GM18511 (cell line): ENCODE measurements around the gene LRCH3.

ENCODE experiments used
- ATAC-seq: cut with Tn5 transposase; IDR thresholded peaks from one replicate; pipeline ENCODE4 v1.9.1; 2021; ENCODE audit warnings: mild to moderate bottlenecking, moderate library complexity; ENCODE audit not compliant: unreplicated experiment

Gene LRCH3

DNA sequence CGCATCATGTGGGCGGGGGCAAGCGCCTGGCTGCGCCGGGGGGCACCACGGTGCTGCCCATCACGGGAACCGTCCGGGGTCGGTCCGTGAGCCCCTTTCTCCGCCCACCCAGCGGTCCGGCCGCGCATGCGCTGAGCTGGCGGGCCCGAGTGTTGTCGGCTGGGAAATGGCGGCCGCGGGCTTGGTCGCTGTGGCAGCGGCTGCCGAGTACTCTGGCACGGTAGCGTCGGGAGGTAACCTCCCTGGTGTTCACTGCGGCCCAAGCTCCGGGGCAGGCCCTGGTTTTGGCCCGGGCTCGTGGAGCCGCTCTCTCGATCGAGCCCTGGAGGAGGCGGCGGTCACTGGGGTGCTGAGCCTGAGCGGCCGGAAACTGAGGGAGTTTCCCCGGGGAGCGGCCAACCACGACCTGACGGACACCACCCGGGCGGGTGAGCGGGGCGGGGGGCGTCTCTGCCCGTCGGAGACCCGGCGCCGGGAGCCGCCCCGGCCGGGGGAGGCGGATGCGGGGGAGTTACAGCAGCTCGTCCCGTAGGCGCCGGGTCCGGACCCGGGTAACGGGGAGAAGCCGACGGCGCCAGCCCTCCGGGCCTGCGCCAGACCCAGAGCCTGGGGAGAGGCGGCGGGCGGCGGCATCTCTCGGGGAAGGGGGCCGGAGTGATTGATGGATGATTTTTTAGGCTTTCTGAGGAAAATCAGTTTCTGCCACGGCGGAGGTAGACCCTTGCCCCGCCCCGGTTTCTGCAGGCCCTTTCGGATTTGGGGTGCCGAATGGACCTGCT is at the start of gene LRCH3:
LRCH3 (plus strand) TSS at position 142 of the 779 bp plus-strand sequence; CDS start at position 167, 25 bp downstream.
- ATAC-seq, result peak; percentile 80

DNA sequence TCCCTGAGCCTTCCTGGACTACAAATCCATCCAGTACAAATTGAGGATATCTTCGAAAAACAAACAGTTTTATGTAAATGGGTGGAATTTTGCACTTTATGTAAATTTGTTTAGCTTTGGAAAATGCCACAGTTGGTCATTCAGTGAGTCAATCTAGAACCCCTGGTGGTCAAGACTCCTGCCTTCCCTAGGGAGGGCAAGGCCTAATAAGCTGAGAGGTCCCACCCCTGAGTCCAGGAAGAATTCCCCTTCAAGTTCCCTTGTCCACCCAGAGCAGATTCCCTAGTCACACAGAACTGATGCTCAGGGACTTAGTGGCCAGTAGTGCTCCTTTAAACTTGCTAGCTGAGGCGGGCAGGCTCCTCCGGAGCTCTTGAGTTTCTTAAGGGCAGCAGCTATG is 48.3 kb upstream of the LRCH3 start:
- no peak for ATAC-seq

DNA sequence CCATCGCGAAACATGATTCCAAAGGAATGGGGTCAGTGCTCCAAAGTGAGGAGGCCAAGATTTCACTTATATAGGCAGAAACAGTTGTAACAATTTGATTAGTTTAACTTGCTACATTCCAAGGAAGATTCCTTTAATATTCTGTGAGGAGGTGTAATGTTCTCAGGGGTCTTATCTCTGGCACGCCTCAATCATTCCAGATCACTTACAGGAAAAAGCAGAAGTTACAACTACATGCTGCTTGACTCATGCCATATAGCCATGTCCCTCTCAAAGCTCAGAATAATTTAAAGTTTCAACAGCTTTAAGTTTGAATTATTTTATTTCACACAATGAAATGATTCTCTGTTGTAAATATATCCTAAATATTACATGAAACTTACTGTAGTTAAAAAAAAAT is 44.8 kb upstream of the LRCH3 start:
- no peak for ATAC-seq

DNA sequence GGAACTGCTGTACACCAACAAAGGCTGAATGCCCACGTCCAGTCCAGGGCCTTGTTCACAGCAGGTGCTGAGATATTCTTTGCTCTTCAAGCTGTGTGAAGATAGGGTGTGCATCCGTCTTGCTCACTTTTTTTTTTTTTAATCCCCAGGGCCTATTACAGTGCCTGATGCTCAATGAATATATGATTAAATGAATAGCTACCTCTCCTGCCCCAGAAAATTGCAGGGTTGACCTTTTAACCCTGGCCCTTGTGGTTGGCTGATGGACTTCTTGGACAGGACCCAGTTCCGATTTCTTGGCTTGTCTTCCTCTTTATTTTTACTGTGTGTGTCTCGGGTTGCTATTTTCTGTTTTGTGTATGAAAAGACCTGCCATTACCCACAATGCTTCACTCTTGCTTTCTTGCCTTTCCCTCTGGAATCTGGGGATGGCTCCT is 44.2 kb upstream of the LRCH3 start:
- ATAC-seq, result no peak

DNA sequence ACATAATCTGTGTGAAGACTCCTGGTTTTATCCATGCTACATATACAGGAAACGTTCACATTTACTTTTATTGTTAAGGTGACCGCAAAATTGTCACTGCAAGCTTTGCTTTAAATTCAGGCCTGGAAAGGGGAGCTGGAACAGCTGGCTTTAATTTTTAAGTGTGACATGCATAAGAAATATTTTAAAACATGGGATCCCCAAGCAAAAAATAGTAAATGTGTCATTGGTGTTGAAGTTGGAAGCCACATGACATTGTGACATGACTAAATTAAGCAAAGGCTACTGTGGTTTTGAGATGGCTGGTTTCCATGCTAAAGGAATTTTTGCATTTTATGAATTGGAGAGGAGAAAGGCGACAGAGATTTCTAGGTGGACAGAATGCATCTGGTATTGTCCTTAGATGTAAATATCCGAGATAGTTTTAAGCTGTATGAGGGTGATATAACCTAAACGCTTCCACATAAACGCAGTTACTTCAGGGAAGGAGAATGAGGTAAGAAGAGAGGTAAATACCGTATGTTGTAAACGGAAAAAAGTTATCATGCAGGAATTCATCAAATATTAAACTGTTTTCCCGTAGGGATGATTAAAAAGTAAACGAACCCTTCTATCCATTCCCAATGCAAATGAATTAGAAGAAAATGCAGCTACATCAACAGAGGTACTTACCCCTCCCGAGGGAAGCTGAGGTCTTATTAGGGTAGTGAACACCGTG is 42.3 kb upstream of the LRCH3 start:
- ATAC-seq, result no peak

DNA sequence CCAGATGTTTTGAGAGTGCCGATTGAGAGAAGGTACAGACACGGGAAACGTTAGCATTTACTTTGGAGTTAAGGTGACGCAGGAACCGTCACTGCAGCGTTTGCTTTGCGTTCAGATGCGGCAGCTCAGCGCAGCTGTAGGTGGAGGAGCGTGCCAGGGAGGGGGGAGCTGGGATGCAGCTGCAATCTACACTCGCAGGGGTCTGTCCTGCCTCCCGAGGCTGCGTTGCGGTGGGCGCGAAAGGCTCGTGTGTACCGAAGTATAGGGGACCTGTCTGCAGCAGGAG is 41.8 kb upstream of the LRCH3 start:
- ATAC-seq, result peak; percentile 52

DNA sequence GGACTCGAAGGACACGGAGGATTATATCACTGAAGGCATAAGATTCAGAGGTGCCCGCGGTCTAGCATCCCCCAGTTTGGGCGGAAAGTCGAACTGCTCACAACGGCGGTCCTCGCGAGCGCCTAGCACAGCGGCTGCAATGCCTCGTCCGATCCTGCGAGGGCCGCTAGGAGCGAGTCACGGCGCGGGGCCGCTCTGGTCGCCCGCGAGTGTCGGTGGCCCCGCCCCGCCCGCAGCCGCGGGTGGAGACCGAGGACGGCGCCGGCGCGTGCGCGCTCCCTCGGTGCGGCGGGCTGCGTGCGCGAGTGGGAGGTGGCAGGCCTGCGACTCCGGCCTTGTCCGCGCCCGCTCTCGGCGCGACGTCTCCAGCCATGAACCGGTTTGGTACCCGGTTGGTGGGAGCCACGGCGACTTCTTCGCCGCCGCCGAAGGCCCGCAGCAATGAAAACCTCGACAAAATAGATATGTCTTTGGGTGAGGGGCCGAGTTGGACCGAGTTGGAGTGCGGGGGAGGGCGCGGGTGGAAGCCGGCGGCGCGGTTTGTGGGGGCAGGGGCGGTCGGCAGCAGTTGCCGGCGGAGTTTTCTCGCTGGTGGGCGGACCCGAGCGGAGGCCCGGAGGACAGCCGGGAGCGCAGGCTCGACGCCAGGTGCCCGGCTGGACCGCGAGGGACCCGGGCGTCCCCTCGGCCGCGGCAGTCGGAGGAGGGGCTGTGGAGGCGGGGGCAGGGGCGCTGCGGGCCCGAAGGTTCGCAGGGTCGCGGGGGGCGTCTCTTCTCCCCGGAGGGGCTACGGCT is 41.3 kb upstream of the LRCH3 start, which contains the start of gene FYTTD1:
FYTTD1 (plus strand) TSS at position 283 of the 795 bp plus-strand sequence; CDS start at position 372, 89 bp downstream.
- peak; percentile 83 for ATAC-seq

DNA sequence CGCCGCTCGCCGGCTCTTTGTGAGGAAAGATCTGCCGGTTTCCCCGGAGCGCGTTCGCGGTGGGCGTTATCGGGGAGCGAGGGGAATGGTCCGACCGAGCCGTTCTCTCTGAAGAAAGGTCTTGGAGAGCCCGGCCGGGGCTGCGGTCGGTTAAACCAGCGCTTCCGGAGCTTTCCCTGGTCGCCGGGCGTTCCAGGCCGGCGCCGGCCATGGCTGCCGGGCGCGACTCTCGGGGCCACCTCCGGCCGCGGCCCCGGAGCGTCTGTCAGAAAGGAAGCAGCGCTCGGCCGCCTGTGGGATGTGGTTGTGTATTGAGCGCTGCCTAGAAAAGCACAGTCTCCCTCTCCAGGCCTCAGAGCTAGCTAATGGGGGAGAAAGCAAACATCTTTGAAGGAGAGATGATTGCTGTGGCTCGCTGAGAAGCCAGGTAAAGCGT is 40.6 kb upstream of the LRCH3 start:
- ATAC-seq, result peak; percentile 47

DNA sequence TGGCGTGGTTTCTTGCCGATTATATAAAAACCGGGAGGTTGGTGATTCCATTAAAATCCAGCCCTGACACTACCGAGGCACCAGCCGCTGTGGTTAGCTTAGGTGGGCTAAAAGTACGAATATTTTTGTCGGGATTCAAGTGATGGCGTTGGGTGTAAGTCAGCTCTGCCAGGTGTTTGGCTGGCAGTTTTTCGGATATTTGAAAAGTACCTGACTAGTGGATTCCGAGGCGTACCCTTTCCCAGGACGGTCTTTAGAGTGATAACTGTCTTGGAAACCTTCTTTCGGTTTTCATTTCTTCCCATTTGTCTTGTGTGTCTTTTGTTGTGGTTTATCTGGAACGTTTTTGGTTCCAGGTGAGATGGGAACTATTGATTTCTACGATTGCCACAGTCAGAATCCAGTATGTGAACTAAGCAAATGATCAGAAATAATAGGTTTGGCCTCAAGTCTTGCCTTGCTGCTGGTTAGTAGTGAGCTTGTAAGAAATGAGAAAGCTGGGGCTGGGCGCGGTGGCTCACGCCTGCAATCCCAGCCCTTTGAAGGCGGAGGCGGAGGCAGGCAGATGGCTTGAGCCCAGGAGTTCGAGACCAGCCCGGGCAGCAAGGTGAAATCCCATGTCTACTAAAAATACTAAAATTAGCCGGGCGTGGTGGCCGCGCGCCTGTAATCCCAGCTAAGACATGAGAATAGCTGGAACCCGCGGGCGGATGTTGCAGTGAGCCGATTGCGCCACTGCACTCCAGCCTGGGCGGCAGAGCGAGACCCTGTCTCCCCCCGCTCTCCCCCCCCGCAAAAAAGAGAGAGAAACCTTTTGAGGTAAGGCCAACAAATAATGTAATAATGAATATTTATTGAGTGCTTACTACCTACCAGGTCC is 40.0 kb upstream of the LRCH3 start:
- no peak for ATAC-seq

DNA sequence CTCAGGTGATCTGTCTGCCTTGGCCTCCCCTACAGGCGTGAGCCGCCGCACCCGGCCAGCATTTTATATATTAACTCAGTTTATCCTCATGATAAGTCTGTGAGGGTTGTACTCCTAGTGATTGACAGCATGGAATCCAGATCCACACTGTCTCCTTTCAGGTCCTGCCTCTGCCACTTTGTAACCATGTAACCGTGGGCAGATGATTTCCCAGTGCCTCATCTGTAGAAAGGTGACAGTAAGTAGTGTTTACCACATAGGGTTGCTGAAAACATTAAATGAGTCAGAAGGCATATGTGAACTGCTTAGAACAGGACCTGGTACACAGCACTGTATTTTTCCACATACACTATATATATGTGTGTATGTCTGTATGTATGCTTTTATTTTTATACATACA is 38.9 kb upstream of the LRCH3 start:
- ATAC-seq, result no peak

DNA sequence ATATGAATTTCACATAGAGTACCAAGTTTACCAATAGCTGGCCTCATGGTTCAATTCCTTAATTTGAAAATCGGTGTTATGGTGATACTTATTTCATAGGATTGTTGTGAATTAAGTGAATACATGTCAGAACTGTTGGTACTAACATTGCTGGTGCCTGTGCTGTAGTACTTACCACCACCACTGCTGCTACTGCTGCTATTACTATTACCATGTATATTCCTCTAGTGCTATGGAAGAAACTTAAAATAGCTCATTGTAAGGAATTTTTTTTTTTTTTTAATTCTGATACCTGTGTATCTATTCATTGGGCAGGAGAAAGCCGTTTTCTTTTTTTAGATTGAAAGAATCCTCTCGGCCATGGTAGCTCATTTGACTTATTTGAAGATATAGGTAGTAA is 37.8 kb upstream of the LRCH3 start:
- no peak for ATAC-seq

DNA sequence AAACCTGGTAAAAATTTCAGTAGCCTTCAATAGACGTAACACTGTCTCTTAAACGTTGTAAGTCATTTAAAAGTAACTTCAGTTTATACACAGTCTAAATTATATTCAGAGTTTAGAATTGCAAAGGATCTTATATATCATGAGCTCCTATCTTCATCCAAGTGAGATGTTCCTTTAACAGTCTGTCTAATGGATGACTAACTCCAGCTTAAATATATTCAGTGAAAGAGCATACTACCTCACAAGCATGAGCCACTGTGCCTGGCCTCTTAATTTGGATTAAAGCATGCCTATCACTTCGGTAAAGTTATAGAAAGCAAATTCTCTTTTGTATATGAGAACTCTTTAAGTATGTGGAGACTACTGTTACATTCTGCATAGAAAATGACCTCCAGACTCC is 34.4 kb upstream of the LRCH3 start:
- ATAC-seq, result no peak

DNA sequence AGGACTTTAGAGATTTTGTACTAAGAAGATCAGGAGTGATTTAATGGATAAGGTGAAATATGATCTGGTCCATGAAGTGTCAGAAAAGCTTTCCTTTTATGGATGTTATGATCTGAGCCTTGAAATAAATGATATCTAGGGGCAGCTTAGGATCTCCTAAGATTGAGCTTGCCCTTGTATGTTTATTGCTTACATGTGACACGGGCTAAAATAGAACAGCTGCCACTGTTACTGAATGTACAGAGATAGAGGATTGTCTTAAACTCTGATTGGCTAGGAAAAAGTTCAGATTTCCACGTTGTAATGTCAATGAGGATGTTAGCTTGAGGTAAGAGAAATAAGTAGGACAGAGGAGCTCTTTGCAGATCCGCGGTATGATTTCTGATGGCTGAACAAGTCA is 32.5 kb upstream of the LRCH3 start:
- ATAC-seq, result no peak

DNA sequence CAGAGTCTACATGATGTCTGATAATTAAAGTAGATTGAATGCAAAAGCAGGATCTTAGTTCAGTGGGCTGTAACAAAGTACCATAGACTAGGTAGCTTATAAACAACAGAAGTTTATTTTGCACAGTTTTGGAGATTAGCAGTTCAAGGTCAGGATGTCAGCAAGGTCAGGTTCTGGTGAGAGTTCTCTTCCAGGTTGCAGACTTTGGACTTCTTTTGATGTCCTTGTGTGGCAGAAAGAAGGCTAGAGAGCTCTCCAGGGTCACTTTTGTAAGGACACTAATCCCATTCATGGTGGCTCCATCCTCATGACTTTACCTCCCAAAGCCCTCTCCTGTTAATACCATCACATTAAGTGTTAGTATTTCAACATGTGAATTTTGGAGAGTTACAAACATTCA is 29.3 kb upstream of the LRCH3 start:
- no peak for ATAC-seq

DNA sequence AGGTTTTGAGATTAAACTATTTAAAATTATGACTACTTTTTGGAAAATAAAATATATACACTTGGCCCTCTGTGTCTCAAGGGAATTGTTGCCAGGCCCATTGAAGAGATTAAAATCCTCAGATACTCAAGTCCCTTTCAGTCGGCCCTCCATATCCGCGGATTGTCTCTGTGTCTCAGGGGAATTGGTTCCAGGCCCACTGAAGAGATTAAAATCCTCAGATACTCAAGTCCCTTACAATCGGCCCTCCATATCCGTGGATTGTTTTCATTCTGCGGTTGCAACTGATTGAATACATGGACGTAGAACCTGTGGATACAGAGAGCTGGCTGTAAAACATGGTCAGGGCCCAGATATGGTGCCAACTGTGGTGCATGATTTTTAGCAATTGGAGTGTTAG is 15.7 kb upstream of the LRCH3 start:
- no peak for ATAC-seq

DNA sequence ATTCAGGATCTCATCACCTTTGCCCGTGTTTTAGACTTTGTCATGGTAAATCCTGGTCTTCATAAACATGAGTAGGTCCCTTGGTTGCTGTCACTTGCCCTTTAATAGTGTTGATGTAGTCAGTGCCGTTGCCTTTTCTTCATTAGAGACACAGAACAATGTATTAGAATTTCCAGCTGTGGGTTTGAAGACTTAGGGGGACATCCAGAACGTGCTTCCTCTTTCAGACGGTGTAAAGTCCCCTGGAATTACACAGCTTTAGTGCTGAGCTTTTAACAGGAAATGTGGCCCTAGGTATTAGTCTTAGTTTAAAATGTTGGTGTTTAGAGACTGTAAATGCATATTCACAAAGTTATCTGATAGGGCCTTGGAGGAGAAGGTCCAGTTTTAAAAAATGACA is 8.8 kb upstream of the LRCH3 start:
- no peak for ATAC-seq

DNA sequence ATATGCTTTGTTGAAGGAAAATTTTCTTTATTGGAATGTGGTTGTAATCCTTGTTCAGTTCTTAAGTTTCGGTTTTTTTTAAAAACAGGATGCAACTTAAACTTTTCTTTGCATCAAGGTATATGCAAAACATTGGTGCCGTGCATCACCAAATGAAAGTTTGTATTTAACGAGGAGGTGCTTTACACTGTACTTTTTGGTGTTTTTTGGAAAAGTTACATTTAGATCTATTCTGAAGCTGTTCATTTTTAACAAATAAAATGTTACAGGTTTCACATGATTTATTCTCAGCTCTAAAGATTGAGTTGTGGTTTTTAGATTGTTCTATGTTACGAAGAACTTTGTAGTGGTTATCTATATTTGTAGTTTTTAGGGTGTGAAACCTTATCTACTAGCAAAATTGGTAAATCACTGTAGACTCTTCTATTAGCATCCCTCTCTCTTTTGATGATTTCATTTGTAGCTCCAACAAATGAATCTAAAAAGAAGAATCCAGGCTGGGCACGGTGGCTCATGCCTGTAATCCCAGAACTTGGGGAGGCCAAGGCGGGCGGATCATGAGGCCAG is 7.0 kb upstream of the LRCH3 start:
- no peak for ATAC-seq

DNA sequence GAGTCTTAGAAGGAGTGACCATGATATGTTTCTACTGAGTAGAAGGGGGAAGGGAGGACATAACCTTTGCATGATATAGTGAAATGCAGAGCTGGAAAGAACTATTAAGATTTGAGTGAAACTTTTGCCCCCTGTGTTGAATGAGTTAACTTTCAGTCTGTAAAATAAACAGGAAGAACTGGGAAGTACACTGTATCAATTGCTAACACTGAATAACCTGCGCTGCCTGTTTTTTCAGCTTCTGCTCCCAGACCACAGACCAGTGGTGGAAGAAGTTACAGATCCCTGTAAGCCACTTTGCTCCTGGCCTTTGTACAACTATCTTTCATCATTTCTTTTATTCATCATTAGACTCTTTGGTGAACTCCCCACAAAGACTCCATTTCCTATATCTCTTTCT is 3.6 kb upstream of the LRCH3 start:
- no peak for ATAC-seq

DNA sequence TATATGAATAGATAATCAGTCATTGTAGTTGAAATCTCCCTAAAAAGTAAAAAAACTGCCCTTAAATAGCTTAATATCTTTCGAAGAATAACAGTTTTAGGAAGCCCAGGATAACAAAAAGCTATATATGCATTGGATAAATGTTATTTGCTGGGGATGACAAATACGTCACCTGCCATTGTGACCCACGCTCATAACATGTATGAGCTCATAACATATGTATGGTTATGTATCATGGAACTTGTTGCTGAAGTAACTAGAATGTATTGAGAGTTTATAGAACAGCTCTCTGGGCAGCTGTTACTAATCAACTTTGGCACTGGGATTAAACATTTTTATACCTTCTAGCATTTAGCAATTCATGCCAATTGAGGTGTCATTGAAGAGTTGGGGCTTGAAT is 1.7 kb upstream of the LRCH3 start:
- ATAC-seq, result no peak

DNA sequence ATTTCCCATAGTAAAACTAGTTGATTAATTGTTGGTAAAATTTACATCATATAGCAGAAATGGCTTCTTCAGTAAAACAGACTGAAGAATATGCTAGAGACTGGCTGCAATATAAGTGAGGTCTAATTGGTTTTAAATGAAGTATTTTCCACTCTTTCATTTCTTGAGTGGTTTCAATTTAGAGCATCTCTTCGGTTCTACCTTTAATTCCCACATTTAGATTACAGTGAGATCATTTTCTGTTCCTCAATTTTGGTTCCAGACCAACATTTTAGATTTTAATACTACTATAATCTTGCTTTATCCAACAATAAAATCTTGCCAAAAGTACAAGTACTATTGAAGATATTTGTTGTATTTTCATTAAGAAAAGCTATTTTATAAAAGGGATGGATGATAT is 1.0 kb upstream of the LRCH3 start:
- no peak for ATAC-seq
